Measurements from ENCODE around the gene SLC9A8.

SLC9A8 gene

GRCh38 chr20:49938173-49939163 is 125.8 kb downstream of the SLC9A8 start:
- TF ChIP-seq CTCF (conservative IDR thresholded peaks at IDR 0.05; ENCODE audit: low read depth, low read length): no peak
- H3K27ac ChIP-seq: no peak overlapping the region
- no peak overlapping the region for H2AFZ ChIP-seq (ENCODE audit: low read depth)
- H4K20me1 ChIP-seq (ENCODE audit: insufficient read depth): no peaks in the 10 kb centered on the region; the same call in 1 of the 2 replicates
- H3K27me3 ChIP-seq (ENCODE audit: insufficient read depth, low read depth): no peaks in the 10 kb centered on the region
- H3K4me2 ChIP-seq: peak overlapping the region; percentile 73; the same call in 1 of the 2 replicates
- no peak overlapping the region for H3K9ac ChIP-seq
- H3K36me3 ChIP-seq (ENCODE audit: insufficient read depth): peaks cover 8% of the 10 kb centered on the region; the same call in 1 of the 2 replicates
- H3K4me3 ChIP-seq (IDR thresholded peaks at IDR 0.05; ENCODE audit: insufficient read depth, low read depth, low read length): no peak overlapping the region
- peaks cover 71% of the 10 kb centered on the region for H3K79me2 ChIP-seq (ENCODE audit: insufficient read depth, low read depth)
- H3K4me1 ChIP-seq (ENCODE audit: low read depth, poor library complexity, severe bottlenecking): peaks cover 59% of the 10 kb centered on the region

GRCh38 chr20:49941456-49941855 is 128.8 kb downstream of the SLC9A8 start:
- Histone ChIP-seq H3K27ac (no peak overlapping the region), H3K9ac (no peak overlapping the region), H3K36me3 (ENCODE audit: insufficient read depth) (peaks cover 16% of the 10 kb centered on the region; the same call in 1 of the 2 replicates), H3K4me2 (no peak overlapping the region), H3K27me3 (ENCODE audit: insufficient read depth, low read depth) (no peaks in the 10 kb centered on the region), H4K20me1 (ENCODE audit: insufficient read depth) (no peaks in the 10 kb centered on the region; the same call in 1 of the 2 replicates), H3K79me2 (ENCODE audit: insufficient read depth, low read depth) (peaks cover 81% of the 10 kb centered on the region), H3K4me3 (IDR thresholded peaks at IDR 0.05; ENCODE audit: insufficient read depth, low read depth, low read length) (no peak overlapping the region), H3K4me1 (ENCODE audit: low read depth, poor library complexity, severe bottlenecking) (peaks cover 36% of the 10 kb centered on the region), H2AFZ (ENCODE audit: low read depth) (no peak overlapping the region)
- TF ChIP-seq CTCF (conservative IDR thresholded peaks at IDR 0.05; ENCODE audit: low read depth, low read length): no peak
